GM13977 (cell line): ENCODE results near the gene GUCY2D.

Source experiments
- DNase-seq: peaks from one replicate; pipeline ENCODE4 v3.0.0; 2012; ENCODE audit warnings: low spot score
- in situ Hi-C: fragments of 300-500 bp; cut with MboI; formaldehyde crosslinking; loops from one replicate; pipeline ENCODE4 v1.12.0; 2022; ENCODE audit warnings: low sequenced_read_pairs, low pct_unique_long_range_greater_than_20kb, mixed read lengths, inconsistent platforms; ENCODE audit not compliant: unreplicated experiment
- TF ChIP-seq, protein P1 (sequence below): IDR thresholded peaks from 2 replicates; pipeline ENCODE4 v1.5.1; 2012; ENCODE audit warnings: mild to moderate bottlenecking, control low read depth; ENCODE audit not compliant: insufficient read depth; ENCODE audit errors: extremely low read depth, missing control alignments

Gene GUCY2D

DNA sequence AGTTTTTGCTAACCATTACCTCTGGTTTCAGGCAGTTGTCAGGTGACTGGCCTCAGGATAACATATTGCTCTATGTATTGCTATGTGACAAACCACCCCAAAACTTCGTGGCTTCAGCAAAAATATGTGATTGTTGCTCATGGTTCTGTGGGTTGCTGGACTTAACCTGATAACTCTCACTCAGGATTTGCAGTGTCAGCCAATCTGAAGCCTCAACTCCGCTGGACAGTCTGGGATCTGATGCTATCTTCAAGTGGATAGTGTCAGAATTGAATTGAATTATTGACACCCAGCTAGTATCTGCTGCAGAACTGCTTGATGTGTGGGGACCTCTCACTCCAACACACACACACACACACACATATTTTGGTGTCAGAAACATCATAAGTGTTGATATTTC lies 34.7 kb upstream of the GUCY2D start:
- TF ChIP-seq, protein P1, sequence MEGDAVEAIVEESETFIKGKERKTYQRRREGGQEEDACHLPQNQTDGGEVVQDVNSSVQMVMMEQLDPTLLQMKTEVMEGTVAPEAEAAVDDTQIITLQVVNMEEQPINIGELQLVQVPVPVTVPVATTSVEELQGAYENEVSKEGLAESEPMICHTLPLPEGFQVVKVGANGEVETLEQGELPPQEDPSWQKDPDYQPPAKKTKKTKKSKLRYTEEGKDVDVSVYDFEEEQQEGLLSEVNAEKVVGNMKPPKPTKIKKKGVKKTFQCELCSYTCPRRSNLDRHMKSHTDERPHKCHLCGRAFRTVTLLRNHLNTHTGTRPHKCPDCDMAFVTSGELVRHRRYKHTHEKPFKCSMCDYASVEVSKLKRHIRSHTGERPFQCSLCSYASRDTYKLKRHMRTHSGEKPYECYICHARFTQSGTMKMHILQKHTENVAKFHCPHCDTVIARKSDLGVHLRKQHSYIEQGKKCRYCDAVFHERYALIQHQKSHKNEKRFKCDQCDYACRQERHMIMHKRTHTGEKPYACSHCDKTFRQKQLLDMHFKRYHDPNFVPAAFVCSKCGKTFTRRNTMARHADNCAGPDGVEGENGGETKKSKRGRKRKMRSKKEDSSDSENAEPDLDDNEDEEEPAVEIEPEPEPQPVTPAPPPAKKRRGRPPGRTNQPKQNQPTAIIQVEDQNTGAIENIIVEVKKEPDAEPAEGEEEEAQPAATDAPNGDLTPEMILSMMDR, result no peak
- no peak for DNase-seq
- in situ Hi-C loops, result no loop called here

DNA sequence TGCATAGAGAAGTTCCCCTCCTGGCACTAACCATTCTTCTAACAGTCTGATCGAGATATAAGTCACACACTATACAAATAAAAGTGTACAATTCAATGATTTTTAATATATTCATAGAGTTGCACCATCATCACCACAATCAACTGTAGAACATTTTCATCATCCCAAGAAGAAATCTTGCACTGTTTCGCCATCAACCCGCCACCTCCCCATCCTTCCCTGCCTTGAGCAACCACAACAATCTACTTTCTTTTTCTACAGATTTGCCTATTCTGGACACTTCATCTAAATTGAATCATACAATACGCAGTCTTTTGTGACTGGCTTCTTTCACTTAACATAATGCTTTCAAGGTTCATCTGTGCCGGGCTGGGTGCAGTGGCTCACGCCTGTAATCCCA lies 33.0 kb upstream of the GUCY2D start:
- in situ Hi-C loops, result no loop called here
- no peak for DNase-seq
- TF ChIP-seq, protein P1, result no peak

DNA sequence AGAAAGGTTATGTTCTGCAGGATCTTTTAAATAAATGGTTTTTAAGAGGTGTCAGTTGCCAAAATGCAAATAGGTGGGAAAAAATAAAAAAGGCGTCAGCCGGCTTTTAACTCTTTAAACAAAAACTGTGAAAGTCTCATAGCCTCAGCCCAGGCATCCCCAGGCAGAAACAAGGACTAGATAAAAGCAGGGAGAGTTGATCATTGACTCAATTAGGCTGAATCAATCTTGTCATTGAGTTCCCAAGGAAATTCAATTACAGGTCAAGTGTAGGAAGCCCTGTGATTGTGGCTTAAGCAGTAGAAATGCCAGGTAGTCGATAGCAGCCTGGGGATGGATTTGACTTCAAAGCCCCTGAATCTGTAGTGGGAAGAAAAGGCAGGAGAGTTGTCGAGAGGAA lies 30.8 kb upstream of the GUCY2D start:
- in situ Hi-C loops, result no loop called here
- TF ChIP-seq, protein P1, result no peak

DNA sequence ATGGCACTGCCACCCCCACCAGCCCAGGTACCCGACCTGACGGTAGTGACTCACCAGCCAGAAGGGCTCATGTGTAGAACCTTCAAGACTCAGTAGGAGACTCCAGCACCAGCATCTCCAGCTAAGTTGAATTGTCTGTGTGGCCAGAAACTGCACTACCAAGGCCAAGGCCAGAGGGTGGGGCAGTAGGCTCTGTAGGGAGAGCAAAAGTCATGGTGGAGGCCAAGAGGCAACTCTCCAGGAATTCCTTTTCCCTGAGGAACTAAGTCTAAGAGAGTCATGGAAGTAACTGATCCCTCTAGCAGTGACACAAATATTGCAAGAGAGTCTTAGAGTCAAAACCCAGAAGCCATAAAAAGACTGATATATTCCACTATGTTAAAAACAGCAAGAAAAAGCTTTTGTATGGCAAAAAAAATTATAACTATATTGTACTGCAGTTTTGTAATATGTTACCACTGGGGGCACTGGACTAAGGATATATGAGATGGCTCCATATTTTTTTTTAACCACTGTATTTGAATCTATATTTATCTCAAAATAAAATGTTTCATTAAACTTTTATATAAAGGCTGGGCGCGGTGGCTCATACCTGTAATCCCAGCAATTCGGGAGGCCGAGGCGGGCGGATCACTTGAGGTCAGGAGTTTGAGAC lies 30.2 kb upstream of the GUCY2D start:
- TF ChIP-seq, protein P1, result no peak
- in situ Hi-C loops, result no loop called here
- DNase-seq, result no peak

More for the DNA sequence above, 30.8 kb upstream of the GUCY2D start:
- DNase-seq, result no peak

DNA sequence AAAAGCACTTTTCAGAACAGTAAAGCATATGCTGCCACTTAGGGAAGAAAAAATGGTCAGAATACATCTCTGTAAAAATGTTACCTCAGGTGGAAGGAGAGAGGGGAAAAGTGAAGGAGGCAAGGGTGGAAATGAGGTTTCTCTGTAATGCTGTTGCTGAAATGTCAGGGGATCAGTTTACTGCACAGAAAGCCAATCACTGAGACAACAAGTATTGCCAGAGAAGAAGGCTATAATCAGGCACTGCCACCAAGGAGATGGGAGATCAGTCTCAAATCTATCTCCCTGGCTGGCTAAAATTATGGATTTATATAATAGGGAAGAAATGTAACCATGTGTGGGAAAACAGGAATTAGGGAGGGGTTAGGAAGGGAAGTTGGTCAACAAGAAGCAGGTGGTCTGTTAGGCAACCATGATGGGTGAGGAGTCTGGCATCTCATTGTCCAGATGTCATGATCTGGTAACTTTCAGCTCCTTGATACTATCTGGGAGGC lies 27.7 kb upstream of the GUCY2D start:
- no peak for DNase-seq
- TF ChIP-seq, protein P1, result no peak
- in situ Hi-C loops, result no loop called here

DNA sequence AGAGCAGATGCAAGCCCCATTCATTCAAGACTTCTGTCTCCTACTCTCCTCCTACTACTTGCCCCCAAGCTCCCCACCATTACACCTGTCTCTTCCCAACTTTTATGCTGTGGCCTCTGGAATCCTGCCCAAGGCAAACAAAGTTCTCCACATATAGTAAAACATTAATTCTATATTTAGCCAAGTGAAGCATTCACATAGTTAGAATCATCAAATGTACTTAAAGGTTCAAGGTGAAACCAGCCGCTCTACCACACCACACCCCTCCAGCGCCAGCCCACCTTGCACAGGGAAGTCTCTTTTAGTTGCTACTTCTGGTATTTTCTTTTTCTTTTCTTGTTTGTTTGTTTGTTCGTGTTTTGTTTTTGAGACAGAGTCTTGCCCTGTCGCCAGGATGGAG lies 25.4 kb upstream of the GUCY2D start:
- in situ Hi-C loops, result no loop called here
- TF ChIP-seq, protein P1, result no peak
- no peak for DNase-seq

DNA sequence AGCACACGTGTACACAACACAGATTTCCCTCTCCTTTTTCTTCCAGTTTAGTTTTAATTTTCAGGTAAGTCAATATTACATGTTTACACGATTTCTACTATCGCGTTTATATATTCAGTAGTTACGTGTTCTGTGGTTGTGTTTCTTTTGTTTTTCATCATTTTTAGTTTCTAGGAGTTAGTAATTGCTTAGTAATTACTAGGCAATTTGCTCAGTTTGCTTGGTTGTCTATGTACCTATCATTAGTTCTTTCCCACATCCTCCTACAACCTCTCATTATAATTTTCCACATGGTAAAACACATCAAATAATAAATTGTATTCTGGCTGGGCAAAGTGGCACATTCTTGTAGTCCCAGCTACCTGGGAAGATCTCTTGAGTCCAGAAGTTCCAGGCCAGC lies 24.6 kb upstream of the GUCY2D start:
- in situ Hi-C loops, result no loop called here
- DNase-seq, result no peak
- TF ChIP-seq, protein P1, result no peak
